ENCODE results near the gene KLRF2.

The KLRF2 gene

GRCh38 chr12:9908350-9908749 is 27.1 kb downstream of the KLRF2 start:
- H3K36me3 ChIP-seq (ENCODE audit: control insufficient read depth, insufficient read depth, low read length) = no peaks in the 10 kb centered on the region
- no peaks in the 10 kb centered on the region for H3K4me1 ChIP-seq (ENCODE audit: control insufficient read depth, insufficient read depth, low read length)
- 94 to 96% methylated on average over 3 to 4 of the region's 4 CpGs for WGBS, 2 experiments
- H3K27ac ChIP-seq (ENCODE audit: insufficient read depth, low read depth, low read length, poor library complexity, severe bottlenecking) = no peak overlapping the region
- no peak overlapping the region for H3K4me3 ChIP-seq (ENCODE audit: insufficient read depth, low read depth, low read length)
- H3K9me3 ChIP-seq (ENCODE audit: control insufficient read depth, low read length) = no peaks in the 10 kb centered on the region
- H3K27me3 ChIP-seq (ENCODE audit: control insufficient read depth, insufficient read depth, low read length, poor library complexity, severe bottlenecking) = no peaks in the 10 kb centered on the region

- Histone ChIP-seq H3K4me3 (ENCODE audit: insufficient read depth, low read depth, low read length) (no peak overlapping the region), H3K27me3 (ENCODE audit: control insufficient read depth, insufficient read depth, low read length, poor library complexity, severe bottlenecking) (no peaks in the 10 kb centered on the region), H3K4me1 (ENCODE audit: control insufficient read depth, insufficient read depth, low read length) (no peaks in the 10 kb centered on the region), H3K36me3 (ENCODE audit: control insufficient read depth, insufficient read depth, low read length) (no peaks in the 10 kb centered on the region), H3K9me3 (ENCODE audit: control insufficient read depth, low read length) (no peaks in the 10 kb centered on the region), H3K27ac (ENCODE audit: insufficient read depth, low read depth, low read length, poor library complexity, severe bottlenecking) (no peak overlapping the region)
These were observed 28.4 kb downstream of the KLRF2 start for GRCh38 chr12:9909724-9910123.

- H3K4me3 ChIP-seq (ENCODE audit: insufficient read depth, low read depth, low read length) = no peak overlapping the region
- H3K27me3 ChIP-seq (ENCODE audit: control insufficient read depth, insufficient read depth, low read length, poor library complexity, severe bottlenecking) = no peaks in the 10 kb centered on the region
- H3K36me3 ChIP-seq (ENCODE audit: control insufficient read depth, insufficient read depth, low read length) = no peaks in the 10 kb centered on the region
- no peaks in the 10 kb centered on the region for H3K4me1 ChIP-seq (ENCODE audit: control insufficient read depth, insufficient read depth, low read length)
- no peaks in the 10 kb centered on the region for H3K9me3 ChIP-seq (ENCODE audit: control insufficient read depth, low read length)
- 92 to 97% methylated on average over 5 to 7 of the region's 7 CpGs for WGBS, 2 experiments
- no peak overlapping the region for H3K27ac ChIP-seq (ENCODE audit: insufficient read depth, low read depth, low read length, poor library complexity, severe bottlenecking)
These were observed 29.6 kb downstream of the KLRF2 start for GRCh38 chr12:9910716-9911421.

- Histone ChIP-seq H3K27me3 (ENCODE audit: control insufficient read depth, insufficient read depth, low read length, poor library complexity, severe bottlenecking) (no peaks in the 10 kb centered on the region), H3K36me3 (ENCODE audit: control insufficient read depth, insufficient read depth, low read length) (no peaks in the 10 kb centered on the region), H3K4me3 (ENCODE audit: insufficient read depth, low read depth, low read length) (no peak overlapping the region), H3K4me1 (ENCODE audit: control insufficient read depth, insufficient read depth, low read length) (no peaks in the 10 kb centered on the region), H3K27ac (ENCODE audit: insufficient read depth, low read depth, low read length, poor library complexity, severe bottlenecking) (no peak overlapping the region), H3K9me3 (ENCODE audit: control insufficient read depth, low read length) (no peaks in the 10 kb centered on the region)
These were observed 30.4 kb downstream of the KLRF2 start for GRCh38 chr12:9911708-9912107.

- no peaks in the 10 kb centered on the region for H3K36me3 ChIP-seq (ENCODE audit: control insufficient read depth, insufficient read depth, low read length)
- WGBS, 2 experiments = 82 to 91% methylated on average over 3 of the region's 3 CpGs
These were observed 38.2 kb downstream of the KLRF2 start for GRCh38 chr12:9919443-9919842.

GRCh38 chr12:9920451-9920850 is 39.2 kb downstream of the KLRF2 start:
- no peaks in the 10 kb centered on the region for H3K36me3 ChIP-seq (ENCODE audit: control insufficient read depth, insufficient read depth, low read length)
- WGBS, 2 experiments = 88 to 95% methylated on average over 9 to 10 of the region's 10 CpGs
- no peaks in the 10 kb centered on the region for H3K9me3 ChIP-seq (ENCODE audit: control insufficient read depth, low read length)
- no peaks in the 10 kb centered on the region for H3K4me1 ChIP-seq (ENCODE audit: control insufficient read depth, insufficient read depth, low read length)
- H3K27me3 ChIP-seq (ENCODE audit: control insufficient read depth, insufficient read depth, low read length, poor library complexity, severe bottlenecking) = no peaks in the 10 kb centered on the region
- no peak overlapping the region for H3K4me3 ChIP-seq (ENCODE audit: insufficient read depth, low read depth, low read length)
- H3K27ac ChIP-seq (ENCODE audit: insufficient read depth, low read depth, low read length, poor library complexity, severe bottlenecking) = no peak overlapping the region

More at GRCh38 chr12:9919443-9919842, 38.2 kb downstream of the KLRF2 start:
- no peaks in the 10 kb centered on the region for H3K4me1 ChIP-seq (ENCODE audit: control insufficient read depth, insufficient read depth, low read length)
- H3K27me3 ChIP-seq (ENCODE audit: control insufficient read depth, insufficient read depth, low read length, poor library complexity, severe bottlenecking) = no peaks in the 10 kb centered on the region
- H3K27ac ChIP-seq (ENCODE audit: insufficient read depth, low read depth, low read length, poor library complexity, severe bottlenecking) = no peak overlapping the region
- H3K4me3 ChIP-seq (ENCODE audit: insufficient read depth, low read depth, low read length) = no peak overlapping the region
- no peaks in the 10 kb centered on the region for H3K9me3 ChIP-seq (ENCODE audit: control insufficient read depth, low read length)

GRCh38 chr12:9922429-9922828 is 41.1 kb downstream of the KLRF2 start:
- Histone ChIP-seq H3K4me3 (ENCODE audit: insufficient read depth, low read depth, low read length) (no peak overlapping the region), H3K9me3 (ENCODE audit: control insufficient read depth, low read length) (no peaks in the 10 kb centered on the region), H3K4me1 (ENCODE audit: control insufficient read depth, insufficient read depth, low read length) (no peaks in the 10 kb centered on the region), H3K27ac (ENCODE audit: insufficient read depth, low read depth, low read length, poor library complexity, severe bottlenecking) (no peak overlapping the region), H3K27me3 (ENCODE audit: control insufficient read depth, insufficient read depth, low read length, poor library complexity, severe bottlenecking) (no peaks in the 10 kb centered on the region), H3K36me3 (ENCODE audit: control insufficient read depth, insufficient read depth, low read length) (no peaks in the 10 kb centered on the region)
- 100% methylated on average over 1 of the region's 1 CpG; no CpG with 5 or more reads in 1 of the 2 experiments for WGBS, 2 experiments

GRCh38 chr12:9925705-9926393 is 44.6 kb downstream of the KLRF2 start:
- H3K4me1 ChIP-seq (ENCODE audit: control insufficient read depth, insufficient read depth, low read length) = no peaks in the 10 kb centered on the region
- no peaks in the 10 kb centered on the region for H3K27me3 ChIP-seq (ENCODE audit: control insufficient read depth, insufficient read depth, low read length, poor library complexity, severe bottlenecking)
- 20 to 31% methylated on average over 5 of the region's 5 CpGs for WGBS, 2 experiments
- H3K36me3 ChIP-seq (ENCODE audit: control insufficient read depth, insufficient read depth, low read length) = no peaks in the 10 kb centered on the region
- no peak overlapping the region for H3K27ac ChIP-seq (ENCODE audit: insufficient read depth, low read depth, low read length, poor library complexity, severe bottlenecking)
- no peaks in the 10 kb centered on the region for H3K9me3 ChIP-seq (ENCODE audit: control insufficient read depth, low read length)
- no peak overlapping the region for H3K4me3 ChIP-seq (ENCODE audit: insufficient read depth, low read depth, low read length)

- WGBS, 2 experiments = 92% methylated on average over 2 to 3 of the region's 3 CpGs
- Histone ChIP-seq H3K27ac (ENCODE audit: insufficient read depth, low read depth, low read length, poor library complexity, severe bottlenecking) (no peak overlapping the region), H3K27me3 (ENCODE audit: control insufficient read depth, insufficient read depth, low read length, poor library complexity, severe bottlenecking) (no peaks in the 10 kb centered on the region), H3K9me3 (ENCODE audit: control insufficient read depth, low read length) (no peaks in the 10 kb centered on the region), H3K36me3 (ENCODE audit: control insufficient read depth, insufficient read depth, low read length) (no peaks in the 10 kb centered on the region), H3K4me1 (ENCODE audit: control insufficient read depth, insufficient read depth, low read length) (no peaks in the 10 kb centered on the region), H3K4me3 (ENCODE audit: insufficient read depth, low read depth, low read length) (no peak overlapping the region)
These were observed 45.6 kb downstream of the KLRF2 start for GRCh38 chr12:9926876-9927275.

GRCh38 chr12:9928607-9929006 is 47.3 kb downstream of the KLRF2 start:
- no peak overlapping the region for H3K27ac ChIP-seq (ENCODE audit: insufficient read depth, low read depth, low read length, poor library complexity, severe bottlenecking)
- H3K27me3 ChIP-seq (ENCODE audit: control insufficient read depth, insufficient read depth, low read length, poor library complexity, severe bottlenecking) = no peaks in the 10 kb centered on the region
- H3K4me1 ChIP-seq (ENCODE audit: control insufficient read depth, insufficient read depth, low read length) = no peaks in the 10 kb centered on the region
- no peaks in the 10 kb centered on the region for H3K9me3 ChIP-seq (ENCODE audit: control insufficient read depth, low read length)
- 89 to 95% methylated on average over 1 to 3 of the region's 3 CpGs for WGBS, 2 experiments
- no peak overlapping the region for H3K4me3 ChIP-seq (ENCODE audit: insufficient read depth, low read depth, low read length)
- no peaks in the 10 kb centered on the region for H3K36me3 ChIP-seq (ENCODE audit: control insufficient read depth, insufficient read depth, low read length)
